GM13976 (cell line): Measurements from ENCODE around the gene GDPD5.

Source experiments
- DNase-seq: peaks from one replicate; pipeline ENCODE4 v3.0.0; 2012; ENCODE audit warnings: low spot score
- CTCF ChIP-seq: IDR thresholded peaks from 2 replicates; pipeline ENCODE4 v1.5.1; 2012; ENCODE audit warnings: borderline replicate concordance, mild to moderate bottlenecking; ENCODE audit not compliant: insufficient read depth; ENCODE audit errors: extremely low read depth, missing control alignments, control extremely low read depth
- in situ Hi-C: fragments of 300-500 bp; cut with MboI; formaldehyde crosslinking; loops from one replicate; pipeline ENCODE4 v1.12.0; 2022; ENCODE audit warnings: low sequenced_read_pairs, mixed read lengths, inconsistent platforms; ENCODE audit not compliant: unreplicated experiment

The GDPD5 gene

DNA sequence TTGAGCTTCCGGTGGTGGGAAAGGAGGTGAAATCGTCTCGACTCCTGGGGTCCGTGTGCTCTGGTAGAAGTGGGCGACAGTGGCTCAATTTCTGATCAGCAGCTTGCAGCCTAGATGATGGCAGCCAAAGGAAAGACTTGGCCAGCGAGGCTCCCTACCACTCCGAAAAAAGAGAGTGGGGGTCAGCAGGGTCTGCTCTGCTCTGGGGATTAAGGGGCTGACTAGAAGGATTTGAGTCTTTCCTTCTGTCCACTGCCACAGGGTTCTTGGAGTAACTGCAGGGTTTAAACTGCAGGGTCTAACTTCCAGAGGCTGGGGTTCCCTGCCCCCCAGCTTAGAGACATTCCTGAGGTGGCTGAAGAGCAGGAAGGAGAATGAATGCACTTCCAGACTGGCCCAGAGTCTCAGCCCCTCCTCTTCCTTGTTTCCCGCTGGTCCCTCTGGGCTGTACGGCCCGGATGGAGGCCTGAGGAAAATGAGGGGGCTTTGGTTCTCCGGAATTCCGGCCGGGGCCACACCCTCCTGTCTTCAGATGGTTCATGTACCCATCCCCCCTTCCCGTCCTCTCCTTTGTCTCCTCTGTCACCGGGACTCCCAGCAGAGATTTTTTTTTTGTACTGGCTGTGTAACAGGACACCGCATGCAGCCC lies 37.2 kb upstream of the GDPD5 start:
- no peak for TF ChIP-seq CTCF
- DNase-seq = no peak
- in situ Hi-C loops = no loop called here

DNA sequence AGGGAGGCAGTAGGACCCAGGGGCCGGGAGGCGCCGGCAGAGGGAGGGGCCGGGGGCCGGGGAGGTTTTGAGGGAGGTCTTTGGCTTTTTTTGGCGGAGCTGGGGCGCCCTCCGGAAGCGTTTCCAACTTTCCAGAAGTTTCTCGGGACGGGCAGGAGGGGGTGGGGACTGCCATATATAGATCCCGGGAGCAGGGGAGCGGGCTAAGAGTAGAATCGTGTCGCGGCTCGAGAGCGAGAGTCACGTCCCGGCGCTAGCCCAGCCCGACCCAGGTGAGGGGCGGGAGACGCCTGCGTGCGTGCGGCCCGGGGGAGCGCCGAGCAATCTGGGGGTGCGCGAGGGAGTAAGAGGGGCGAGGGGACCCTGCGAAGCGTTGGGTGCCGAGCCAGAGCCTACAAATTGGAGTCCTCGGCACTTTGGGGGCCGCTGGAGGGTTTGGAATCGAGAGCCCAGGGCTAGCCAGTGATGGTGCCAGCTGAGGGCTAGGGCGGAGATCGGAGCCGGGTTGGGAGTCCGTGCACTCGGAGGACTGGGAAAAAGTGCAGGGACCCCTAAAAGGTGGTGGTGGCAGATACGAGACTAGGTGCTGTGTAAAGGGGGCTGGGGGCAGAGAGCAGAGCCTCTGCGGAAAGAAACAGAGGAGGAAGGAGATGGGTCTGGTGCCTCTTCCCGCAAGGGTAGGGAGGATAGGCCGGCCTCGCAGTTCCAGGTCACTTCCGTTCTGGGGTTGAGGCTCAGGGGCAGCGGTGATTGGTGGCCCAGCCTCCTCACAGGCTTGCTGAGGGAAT lies 36.5 kb upstream of the GDPD5 start, which contains the start of gene SERPINH1:
Gene SERPINH1 (plus strand): TSS at position 206 of the 788 bp plus-strand sequence. CDS start 4,097 bp downstream, outside the sequence.
- no peak for TF ChIP-seq CTCF
- in situ Hi-C loops = no loop called here
- peak; percentile 92 for DNase-seq

GRCh38 chr11:75561426-75562047 lies 35.8 kb upstream of the GDPD5 start:
- TF ChIP-seq CTCF = no peak
- in situ Hi-C loops = no loop called here
- no peak for DNase-seq

- in situ Hi-C loops = no loop called here
- TF ChIP-seq CTCF = no peak
- DNase-seq = no peak
These were observed 34.9 kb upstream of the GDPD5 start for GRCh38 chr11:75560644-75561043.

DNA sequence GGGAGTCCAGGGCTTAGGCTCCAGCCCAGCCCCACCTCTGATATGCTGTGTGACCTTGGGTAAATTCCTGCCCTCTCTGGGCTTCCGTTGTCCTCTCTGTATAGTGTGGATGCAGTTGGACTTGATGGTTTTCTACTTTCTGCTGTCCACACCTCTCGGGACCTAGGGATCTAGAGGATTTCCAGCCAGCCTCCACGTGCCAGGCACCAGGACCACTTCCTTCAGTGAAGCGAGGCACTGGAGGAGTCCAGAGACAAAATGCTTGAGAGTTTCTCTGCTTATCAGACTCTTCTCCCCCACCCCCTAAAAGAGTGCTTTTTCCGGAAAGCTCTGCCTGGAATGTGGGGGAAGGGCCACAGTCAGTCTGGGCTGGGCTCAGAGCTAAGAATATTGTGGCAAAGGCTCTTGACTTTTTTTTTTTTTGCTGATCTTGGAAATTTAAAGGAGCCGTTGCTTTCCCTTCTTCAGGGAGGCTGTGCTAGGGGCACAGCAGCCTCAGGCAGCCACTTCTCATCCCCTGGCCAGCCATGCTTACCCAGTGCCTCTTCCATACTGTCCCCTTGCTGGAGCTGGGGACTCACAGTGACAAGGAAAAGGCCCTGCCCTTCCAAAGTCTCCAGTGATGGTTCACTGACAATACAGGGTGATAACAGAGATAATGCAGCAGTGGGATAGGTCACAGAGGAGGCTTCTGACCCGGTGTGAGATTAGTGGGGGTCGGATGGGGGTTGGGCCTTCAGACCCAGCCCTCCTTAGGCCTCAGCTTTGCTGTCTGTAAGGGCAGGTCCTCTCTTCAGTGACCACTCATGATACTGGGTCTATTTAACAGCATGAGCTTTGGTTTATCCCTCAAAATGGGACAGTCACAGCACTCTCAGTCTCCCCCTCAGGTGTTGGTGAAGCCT lies 33.5 kb upstream of the GDPD5 start:
- in situ Hi-C loops = no loop called here
- no peak for DNase-seq
- no peak for TF ChIP-seq CTCF
